GM23338 (cell line): ENCODE results near the gene CENPS. TPM values are rescaled to one million over a fixed set of nuclear protein-coding genes. Genes with fewer than 3 reads are reported as not detected.

Experiments used
- ATAC-seq: fragments of 200-7000 bp; cut with Tn5 transposase; 3 replicates; pipeline ENCODE4 v1.9.1; 2020
- DNase-seq: peaks from one replicate; pipeline ENCODE4 v3.0.0-alpha.2; 2015; ENCODE audit warnings: low spot score
- H2AFZ ChIP-seq: fragments of 200-600 bp; sonication (generic); 2 replicates; pipeline ENCODE4 v1.8.0; 2016; ENCODE audit warnings: antibody characterized with exemption, mild to moderate bottlenecking, moderate library complexity
- H3F3A ChIP-seq: fragments of 200-600 bp; sonication (generic); replicated peaks from 2 replicates; pipeline ENCODE4 v1.8.0; 2017; ENCODE audit warnings: antibody characterized with exemption, mixed run types, low read depth
- H3K27ac ChIP-seq: fragments of 200-600 bp; sonication (generic); 2 replicates; pipeline ENCODE4 v1.6.1; 2016; ENCODE audit warnings: low read depth
- H3K27me3 ChIP-seq: fragments of 200-600 bp; sonication (generic); 2 replicates; pipeline ENCODE4 v1.8.0; 2016; ENCODE audit warnings: mild to moderate bottlenecking, mixed run types, moderate library complexity; ENCODE audit not compliant: insufficient read depth
- H3K36me3 ChIP-seq: fragments of 200-600 bp; sonication (generic); 2 replicates; pipeline ENCODE4 v1.8.0; 2016; ENCODE audit warnings: mild to moderate bottlenecking; ENCODE audit not compliant: insufficient read depth
- H3K4me1 ChIP-seq: fragments of 200-600 bp; sonication (generic); 2 replicates; pipeline ENCODE4 v1.8.0; 2016; ENCODE audit warnings: mild to moderate bottlenecking, moderate library complexity; ENCODE audit not compliant: insufficient read depth
- H3K4me2 ChIP-seq: fragments of 200-600 bp; sonication (generic); 2 replicates; pipeline ENCODE4 v1.7.1; 2017; ENCODE audit warnings: mixed run types
- H3K4me3 ChIP-seq: fragments of 200-600 bp; sonication (generic); 2 replicates; pipeline ENCODE4 v1.6.1; 2016; ENCODE audit warnings: mixed run types
- H3K79me2 ChIP-seq: fragments of 200-600 bp; sonication (generic); replicated peaks from 2 replicates; pipeline ENCODE4 v1.8.0; 2017; ENCODE audit warnings: mild to moderate bottlenecking; ENCODE audit not compliant: insufficient read depth
- H3K9me2 ChIP-seq: fragments of 200-600 bp; sonication (generic); 2 replicates; pipeline ENCODE4 v1.8.0; 2017; ENCODE audit not compliant: insufficient read depth
- H4K20me1 ChIP-seq: fragments of 200-600 bp; sonication (generic); replicated peaks from 2 replicates; pipeline ENCODE4 v1.8.0; 2017; ENCODE audit warnings: mild to moderate bottlenecking; ENCODE audit not compliant: insufficient read depth
- H3K27ac Mint-ChIP-seq: 2 replicates; pipeline ENCODE4 v1.8.0; 2020; ENCODE audit warnings: inconsistent platforms, mild to moderate bottlenecking, moderate library complexity, mixed read lengths
- H3K27me3 Mint-ChIP-seq: 3 replicates; pipeline ENCODE4 v1.8.0; 2022; ENCODE audit warnings: low read depth, mild to moderate bottlenecking, moderate library complexity, mixed read lengths, inconsistent platforms; ENCODE audit not compliant: insufficient read depth, poor library complexity
- H3K36me3 Mint-ChIP-seq: 3 replicates; pipeline ENCODE4 v1.8.0; 2021; ENCODE audit warnings: low read depth, mild to moderate bottlenecking, inconsistent platforms, moderate library complexity, mixed read lengths
- H3K4me1 Mint-ChIP-seq: 3 replicates; pipeline ENCODE4 v1.8.0; 2020; ENCODE audit warnings: mild to moderate bottlenecking, inconsistent platforms, mixed read lengths
- H3K4me3 Mint-ChIP-seq: 3 replicates; pipeline ENCODE4 v1.8.0; 2021; ENCODE audit warnings: moderate library complexity, mild to moderate bottlenecking, inconsistent platforms, mixed read lengths
- H3K9me3 Mint-ChIP-seq: 3 replicates; pipeline ENCODE4 v1.8.0; 2020; ENCODE audit warnings: moderate library complexity, mild to moderate bottlenecking, inconsistent platforms, mixed read lengths
- CREB1 ChIP-seq: fragments of 250-450 bp; sonication (Bioruptor Pico); IDR thresholded peaks from 2 replicates; pipeline ENCODE4 v1.5.0; 2020; ENCODE audit warnings: low read depth, mild to moderate bottlenecking, moderate library complexity
- CTCF ChIP-seq, 2 experiments: fragments of 200-600 bp in 1 of 2; sonication (generic) in 1 of 2; conservative IDR thresholded peaks; 2 replicates each; pipeline versions ENCODE4 v1.5.1 to v1.6.1; 2016 to 2017; ENCODE audit warnings: antibody characterized with exemption in 2 of 2, low read depth in 2 of 2, mild to moderate bottlenecking in 2 of 2, moderate library complexity in 1 of 2
- ETS1 ChIP-seq: IDR thresholded peaks from 2 replicates; pipeline ENCODE4 v1.6.1; 2016; ENCODE audit warnings: antibody characterized with exemption
- EZH2 ChIP-seq: fragments of 200-600 bp; sonication (generic); IDR thresholded peaks from one replicate; pipeline ENCODE4 v1.8.0; 2017; ENCODE audit warnings: antibody characterized with exemption, mild to moderate bottlenecking, low read depth; ENCODE audit not compliant: unreplicated experiment
- EZH2phosphoT487 ChIP-seq: fragments of 200-600 bp; sonication (generic); IDR thresholded peaks from one replicate; pipeline ENCODE4 v1.8.1; 2018; ENCODE audit warnings: antibody characterized with exemption; ENCODE audit not compliant: unreplicated experiment
- JUNB ChIP-seq: IDR thresholded peaks from one replicate; pipeline ENCODE4 v1.6.1; 2016; ENCODE audit warnings: antibody characterized with exemption; ENCODE audit not compliant: unreplicated experiment
- NANOG ChIP-seq: IDR thresholded peaks from 2 replicates; pipeline ENCODE4 v1.6.1; 2016; ENCODE audit warnings: antibody characterized with exemption, borderline replicate concordance
- POLR2AphosphoS5 ChIP-seq: IDR thresholded peaks from 2 replicates; pipeline ENCODE4 v1.6.1; 2016; ENCODE audit warnings: antibody characterized with exemption, low read depth
- STAT1 ChIP-seq: IDR thresholded peaks from one replicate; pipeline ENCODE4 v1.6.1; 2016; ENCODE audit warnings: antibody characterized with exemption; ENCODE audit not compliant: unreplicated experiment
- ZNF114 ChIP-seq: fragments of 250-450 bp; sonication (Bioruptor Pico); IDR thresholded peaks from 2 replicates; pipeline ENCODE4 v1.5.0; 2020; ENCODE audit warnings: mild to moderate bottlenecking, moderate library complexity
- ZNF331 ChIP-seq: fragments of 250-450 bp; sonication (Bioruptor Pico); IDR thresholded peaks from 2 replicates; pipeline ENCODE4 v1.5.0; 2020; ENCODE audit warnings: low read depth, mild to moderate bottlenecking, moderate library complexity
- polyA plus RNA-seq: library from polyadenylated mRNA; unstranded; fragments of >200 nt; fragmentation: Nextera tagmentation; extraction: Ambion mirVana; gene quantifications from 2 replicates; pipeline ENCODE4 v1.2.1, GENCODE V29; 2016
- total RNA-seq: library from RNA; depleted of rRNA; stranded (reverse); fragments of >200 nt; shearing (Covaris generic); gene quantifications from 2 replicates; pipeline ENCODE4 v1.2.3, GENCODE V29; 2014
- TF ChIP-seq, protein P1 (sequence below): IDR thresholded peaks from one replicate; pipeline ENCODE4 v1.6.1; 2018; ENCODE audit warnings: antibody characterized with exemption; ENCODE audit not compliant: unreplicated experiment
- TF ChIP-seq, protein P2 (sequence below): fragments of 250-450 bp; sonication (Bioruptor Pico); IDR thresholded peaks from 2 replicates; pipeline ENCODE4 v1.5.0; 2020; ENCODE audit warnings: mild to moderate bottlenecking, moderate library complexity

CENPS gene
- total and polyA plus RNA-seq, 2 experiments from 2014 or later, result 4.7 to 31.3 TPM

- no peaks in the 10 kb centered on the region for H3K79me2 ChIP-seq
- no peak for TF ChIP-seq NANOG
- no peak for TF ChIP-seq STAT1
- TF ChIP-seq CTCF (conservative IDR thresholded peaks at IDR 0.05; ENCODE audit: low read depth in 2 of 2), result no peak
- TF ChIP-seq, protein P1, sequence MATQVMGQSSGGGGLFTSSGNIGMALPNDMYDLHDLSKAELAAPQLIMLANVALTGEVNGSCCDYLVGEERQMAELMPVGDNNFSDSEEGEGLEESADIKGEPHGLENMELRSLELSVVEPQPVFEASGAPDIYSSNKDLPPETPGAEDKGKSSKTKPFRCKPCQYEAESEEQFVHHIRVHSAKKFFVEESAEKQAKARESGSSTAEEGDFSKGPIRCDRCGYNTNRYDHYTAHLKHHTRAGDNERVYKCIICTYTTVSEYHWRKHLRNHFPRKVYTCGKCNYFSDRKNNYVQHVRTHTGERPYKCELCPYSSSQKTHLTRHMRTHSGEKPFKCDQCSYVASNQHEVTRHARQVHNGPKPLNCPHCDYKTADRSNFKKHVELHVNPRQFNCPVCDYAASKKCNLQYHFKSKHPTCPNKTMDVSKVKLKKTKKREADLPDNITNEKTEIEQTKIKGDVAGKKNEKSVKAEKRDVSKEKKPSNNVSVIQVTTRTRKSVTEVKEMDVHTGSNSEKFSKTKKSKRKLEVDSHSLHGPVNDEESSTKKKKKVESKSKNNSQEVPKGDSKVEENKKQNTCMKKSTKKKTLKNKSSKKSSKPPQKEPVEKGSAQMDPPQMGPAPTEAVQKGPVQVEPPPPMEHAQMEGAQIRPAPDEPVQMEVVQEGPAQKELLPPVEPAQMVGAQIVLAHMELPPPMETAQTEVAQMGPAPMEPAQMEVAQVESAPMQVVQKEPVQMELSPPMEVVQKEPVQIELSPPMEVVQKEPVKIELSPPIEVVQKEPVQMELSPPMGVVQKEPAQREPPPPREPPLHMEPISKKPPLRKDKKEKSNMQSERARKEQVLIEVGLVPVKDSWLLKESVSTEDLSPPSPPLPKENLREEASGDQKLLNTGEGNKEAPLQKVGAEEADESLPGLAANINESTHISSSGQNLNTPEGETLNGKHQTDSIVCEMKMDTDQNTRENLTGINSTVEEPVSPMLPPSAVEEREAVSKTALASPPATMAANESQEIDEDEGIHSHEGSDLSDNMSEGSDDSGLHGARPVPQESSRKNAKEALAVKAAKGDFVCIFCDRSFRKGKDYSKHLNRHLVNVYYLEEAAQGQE, result no peak
- no peak for TF ChIP-seq CREB1 (CRISPR knock-in tag)
- TF ChIP-seq EZH2phosphoT487, result no peak
- TF ChIP-seq ZNF114 (CRISPR knock-in tag), result no peak
- TF ChIP-seq EZH2, result no peak
- no peak for TF ChIP-seq JUNB
- TF ChIP-seq, protein P2, sequence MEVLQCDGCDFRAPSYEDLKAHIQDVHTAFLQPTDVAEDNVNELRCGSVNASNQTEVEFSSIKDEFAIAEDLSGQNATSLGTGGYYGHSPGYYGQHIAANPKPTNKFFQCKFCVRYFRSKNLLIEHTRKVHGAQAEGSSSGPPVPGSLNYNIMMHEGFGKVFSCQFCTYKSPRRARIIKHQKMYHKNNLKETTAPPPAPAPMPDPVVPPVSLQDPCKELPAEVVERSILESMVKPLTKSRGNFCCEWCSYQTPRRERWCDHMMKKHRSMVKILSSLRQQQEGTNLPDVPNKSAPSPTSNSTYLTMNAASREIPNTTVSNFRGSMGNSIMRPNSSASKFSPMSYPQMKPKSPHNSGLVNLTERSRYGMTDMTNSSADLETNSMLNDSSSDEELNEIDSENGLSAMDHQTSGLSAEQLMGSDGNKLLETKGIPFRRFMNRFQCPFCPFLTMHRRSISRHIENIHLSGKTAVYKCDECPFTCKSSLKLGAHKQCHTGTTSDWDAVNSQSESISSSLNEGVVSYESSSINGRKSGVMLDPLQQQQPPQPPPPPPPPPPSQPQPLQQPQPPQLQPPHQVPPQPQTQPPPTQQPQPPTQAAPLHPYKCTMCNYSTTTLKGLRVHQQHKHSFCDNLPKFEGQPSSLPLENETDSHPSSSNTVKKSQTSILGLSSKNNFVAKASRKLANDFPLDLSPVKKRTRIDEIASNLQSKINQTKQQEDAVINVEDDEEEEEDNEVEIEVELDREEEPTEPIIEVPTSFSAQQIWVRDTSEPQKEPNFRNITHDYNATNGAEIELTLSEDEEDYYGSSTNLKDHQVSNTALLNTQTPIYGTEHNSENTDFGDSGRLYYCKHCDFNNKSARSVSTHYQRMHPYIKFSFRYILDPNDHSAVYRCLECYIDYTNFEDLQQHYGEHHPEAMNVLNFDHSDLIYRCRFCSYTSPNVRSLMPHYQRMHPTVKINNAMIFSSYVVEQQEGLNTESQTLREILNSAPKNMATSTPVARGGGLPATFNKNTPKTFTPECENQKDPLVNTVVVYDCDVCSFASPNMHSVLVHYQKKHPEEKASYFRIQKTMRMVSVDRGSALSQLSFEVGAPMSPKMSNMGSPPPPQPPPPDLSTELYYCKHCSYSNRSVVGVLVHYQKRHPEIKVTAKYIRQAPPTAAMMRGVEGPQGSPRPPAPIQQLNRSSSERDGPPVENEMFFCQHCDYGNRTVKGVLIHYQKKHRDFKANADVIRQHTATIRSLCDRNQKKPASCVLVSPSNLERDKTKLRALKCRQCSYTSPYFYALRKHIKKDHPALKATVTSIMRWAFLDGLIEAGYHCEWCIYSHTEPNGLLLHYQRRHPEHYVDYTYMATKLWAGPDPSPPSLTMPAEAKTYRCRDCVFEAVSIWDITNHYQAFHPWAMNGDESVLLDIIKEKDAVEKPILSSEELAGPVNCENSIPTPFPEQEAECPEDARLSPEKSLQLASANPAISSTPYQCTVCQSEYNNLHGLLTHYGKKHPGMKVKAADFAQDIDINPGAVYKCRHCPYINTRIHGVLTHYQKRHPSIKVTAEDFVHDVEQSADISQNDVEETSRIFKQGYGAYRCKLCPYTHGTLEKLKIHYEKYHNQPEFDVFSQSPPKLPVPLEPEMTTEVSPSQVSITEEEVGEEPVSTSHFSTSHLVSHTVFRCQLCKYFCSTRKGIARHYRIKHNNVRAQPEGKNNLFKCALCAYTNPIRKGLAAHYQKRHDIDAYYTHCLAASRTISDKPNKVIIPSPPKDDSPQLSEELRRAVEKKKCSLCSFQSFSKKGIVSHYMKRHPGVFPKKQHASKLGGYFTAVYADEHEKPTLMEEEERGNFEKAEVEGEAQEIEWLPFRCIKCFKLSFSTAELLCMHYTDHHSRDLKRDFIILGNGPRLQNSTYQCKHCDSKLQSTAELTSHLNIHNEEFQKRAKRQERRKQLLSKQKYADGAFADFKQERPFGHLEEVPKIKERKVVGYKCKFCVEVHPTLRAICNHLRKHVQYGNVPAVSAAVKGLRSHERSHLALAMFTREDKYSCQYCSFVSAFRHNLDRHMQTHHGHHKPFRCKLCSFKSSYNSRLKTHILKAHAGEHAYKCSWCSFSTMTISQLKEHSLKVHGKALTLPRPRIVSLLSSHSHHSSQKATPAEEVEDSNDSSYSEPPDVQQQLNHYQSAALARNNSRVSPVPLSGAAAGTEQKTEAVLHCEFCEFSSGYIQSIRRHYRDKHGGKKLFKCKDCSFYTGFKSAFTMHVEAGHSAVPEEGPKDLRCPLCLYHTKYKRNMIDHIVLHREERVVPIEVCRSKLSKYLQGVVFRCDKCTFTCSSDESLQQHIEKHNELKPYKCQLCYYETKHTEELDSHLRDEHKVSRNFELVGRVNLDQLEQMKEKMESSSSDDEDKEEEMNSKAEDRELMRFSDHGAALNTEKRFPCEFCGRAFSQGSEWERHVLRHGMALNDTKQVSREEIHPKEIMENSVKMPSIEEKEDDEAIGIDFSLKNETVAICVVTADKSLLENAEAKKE, result no peak
- no peak for TF ChIP-seq POLR2AphosphoS5
- no peak for TF ChIP-seq ZNF331 (CRISPR knock-in tag)
- no peak for TF ChIP-seq ETS1
- H3K4me3 ChIP-seq, result no peak overlapping the region
- ATAC-seq (no peak), DNase-seq (no peak)
- Mint-ChIP-seq H3K4me3 (no peak overlapping the region), H3K9me3 (no peaks in the 10 kb centered on the region; the same call in 2 of the 3 replicates), H3K27me3 (peaks cover 8% of the 10 kb centered on the region), H3K27ac (no peak overlapping the region), H3K36me3 (peaks cover 11% of the 10 kb centered on the region), H3K4me1 (peaks cover 12% of the 10 kb centered on the region)
- H3K4me2 ChIP-seq, result no peak overlapping the region
- H4K20me1 ChIP-seq, result no peaks in the 10 kb centered on the region; the same call in 1 of the 2 replicates
- peaks cover 10% of the 10 kb centered on the region; the same call in 1 of the 2 replicates for H3K4me1 ChIP-seq
- no peaks in the 10 kb centered on the region for H3K9me2 ChIP-seq
- no peak overlapping the region for H2AFZ ChIP-seq
- H3K27ac ChIP-seq, result no peak overlapping the region
- H3K36me3 ChIP-seq, result no peaks in the 10 kb centered on the region; the same call in 1 of the 2 replicates
- no peaks in the 10 kb centered on the region for H3K27me3 ChIP-seq
- 0 out of 2 replicates have a peak, but pooled peaks cover 3% of the 10 kb centered on the region for H3F3A ChIP-seq
These were observed 46.0 kb upstream of the CENPS start for GRCh38 chr1:10384219-10384618.
